SW480 (cell line): Measurements from ENCODE around the gene HSPA8.
A peak's percentile ranks its signal among the peaks of the same experiment; 100 is the strongest.
"Not testable (repeated sequence)": the region's sequence is repeated elsewhere in the genome, so short reads cannot be mapped to it uniquely, and the experiment has no call there.

Experiments used
- DNase-seq: peaks from one replicate; pipeline ENCODE4 v3.0.0-alpha.2; 2016; ENCODE audit warnings: low spot score

Gene HSPA8

DNA sequence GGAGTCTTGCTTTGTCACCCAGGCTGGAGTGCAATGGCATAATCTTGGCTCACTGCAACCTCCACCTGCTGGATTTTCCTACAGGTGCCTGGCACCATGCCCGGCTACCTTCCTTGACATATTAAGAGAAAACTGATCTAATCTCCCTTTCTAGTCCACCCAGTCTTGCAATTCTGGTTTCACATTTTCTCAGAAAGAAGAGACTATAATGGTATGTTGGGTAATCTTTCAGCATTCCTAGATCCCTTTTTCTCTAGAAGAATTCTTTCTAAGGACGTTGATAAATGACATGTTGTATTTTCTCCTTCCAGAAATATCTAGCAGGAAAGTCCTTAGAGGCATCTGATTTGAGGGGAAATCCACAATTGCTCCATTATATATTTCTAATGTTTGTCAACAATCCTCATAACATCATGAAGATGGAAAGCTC, 10.4 kb upstream of the HSPA8 start:
- no peak for DNase-seq

DNA sequence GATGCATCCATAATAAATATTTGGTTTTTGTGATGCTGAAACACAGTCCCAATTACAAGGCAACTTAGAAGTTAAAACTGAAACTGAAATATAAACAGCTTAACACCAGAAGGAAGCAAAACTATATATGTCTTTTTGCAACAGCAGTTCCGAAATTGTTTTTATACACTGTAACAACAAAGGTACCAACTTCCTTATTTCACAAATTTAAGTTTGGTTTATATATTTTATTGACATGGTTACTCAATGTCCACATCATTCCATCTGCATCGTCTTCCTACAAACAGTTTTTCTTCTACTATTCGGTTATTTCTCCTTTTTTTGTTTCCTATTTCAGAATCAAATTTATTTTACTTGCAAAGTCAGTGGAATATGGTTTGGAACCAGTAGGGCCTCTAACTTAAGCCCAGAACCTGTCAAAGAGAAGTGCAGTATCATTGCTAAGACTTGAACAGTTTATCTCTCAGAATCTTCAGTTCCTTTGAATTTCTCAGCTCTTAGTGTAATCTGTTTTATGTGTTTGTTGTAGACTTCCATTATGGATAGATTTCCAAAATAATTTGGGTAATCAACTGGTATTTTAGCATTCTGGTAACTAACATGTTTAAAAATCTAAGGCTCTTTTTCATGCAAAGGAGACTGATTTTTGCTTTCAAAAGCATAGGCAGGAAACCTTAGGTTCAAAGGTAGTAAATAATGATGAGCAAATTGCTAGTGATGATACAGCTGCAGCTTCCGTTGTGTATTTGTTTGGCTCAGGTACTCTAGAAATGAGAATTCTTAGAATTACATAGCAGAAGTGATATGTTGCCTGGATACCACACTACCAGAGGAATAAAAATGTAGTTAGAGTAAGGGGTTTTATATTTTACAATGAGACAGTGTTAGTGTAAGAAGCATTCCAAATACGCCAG, 8.2 kb upstream of the HSPA8 start:
- DNase-seq = no peak

DNA sequence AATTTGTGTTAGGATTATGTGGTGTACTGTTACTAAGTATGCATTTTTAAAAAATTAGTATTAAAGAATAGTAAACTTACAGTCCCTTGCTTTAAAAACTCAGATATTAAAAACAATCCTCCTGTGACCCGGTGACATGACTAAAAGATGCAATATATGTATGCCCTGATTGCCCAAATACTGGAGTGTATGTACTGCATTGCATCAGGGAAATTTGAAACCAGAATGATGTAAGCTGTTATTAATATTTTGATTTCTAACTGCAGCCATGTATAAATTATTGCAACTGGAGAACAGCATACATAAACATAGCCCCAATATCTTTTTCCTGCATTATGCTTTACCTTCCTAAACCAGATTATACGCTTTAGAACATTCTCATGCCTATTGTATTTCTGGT, 3.7 kb upstream of the HSPA8 start:
- DNase-seq = peak; percentile 36

DNA sequence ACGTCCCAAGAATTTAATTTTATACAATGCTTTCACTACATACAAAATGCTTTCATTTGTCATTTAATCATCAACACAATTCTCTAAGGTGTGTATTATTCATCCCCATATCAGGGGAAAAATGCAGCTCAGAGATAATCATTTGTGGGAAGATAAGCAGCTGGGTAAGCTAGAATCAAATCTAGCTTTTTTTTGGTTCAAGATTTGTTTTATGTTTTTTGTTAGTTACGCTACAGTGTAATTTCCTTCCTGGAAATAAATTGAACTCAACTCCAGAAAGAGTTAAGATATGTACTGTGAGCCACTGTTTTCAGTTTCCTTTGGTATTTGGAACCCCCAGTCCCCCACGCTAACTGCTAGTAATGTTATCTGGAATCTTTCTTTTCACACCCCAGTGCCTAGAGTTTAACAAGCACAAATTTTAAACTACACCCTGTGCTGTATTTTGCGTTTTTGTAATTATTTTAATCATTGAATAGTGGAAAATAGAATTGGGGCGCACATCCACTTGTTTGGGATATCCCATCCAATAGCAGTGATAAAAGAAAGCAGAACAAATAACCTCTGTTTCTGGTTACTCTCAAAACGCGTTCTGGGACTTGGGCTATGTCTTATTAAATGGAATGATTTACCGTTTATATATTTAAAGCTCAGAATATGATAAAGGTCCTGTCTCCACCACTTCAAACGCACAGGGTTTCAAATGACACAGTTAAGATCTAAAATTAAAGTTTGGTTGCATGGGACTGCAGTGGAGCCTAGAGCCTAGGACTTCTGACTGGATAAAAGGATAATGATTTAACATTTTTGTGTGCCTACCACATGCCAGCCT, 2.1 kb upstream of the HSPA8 start:
- no peak for DNase-seq

DNA sequence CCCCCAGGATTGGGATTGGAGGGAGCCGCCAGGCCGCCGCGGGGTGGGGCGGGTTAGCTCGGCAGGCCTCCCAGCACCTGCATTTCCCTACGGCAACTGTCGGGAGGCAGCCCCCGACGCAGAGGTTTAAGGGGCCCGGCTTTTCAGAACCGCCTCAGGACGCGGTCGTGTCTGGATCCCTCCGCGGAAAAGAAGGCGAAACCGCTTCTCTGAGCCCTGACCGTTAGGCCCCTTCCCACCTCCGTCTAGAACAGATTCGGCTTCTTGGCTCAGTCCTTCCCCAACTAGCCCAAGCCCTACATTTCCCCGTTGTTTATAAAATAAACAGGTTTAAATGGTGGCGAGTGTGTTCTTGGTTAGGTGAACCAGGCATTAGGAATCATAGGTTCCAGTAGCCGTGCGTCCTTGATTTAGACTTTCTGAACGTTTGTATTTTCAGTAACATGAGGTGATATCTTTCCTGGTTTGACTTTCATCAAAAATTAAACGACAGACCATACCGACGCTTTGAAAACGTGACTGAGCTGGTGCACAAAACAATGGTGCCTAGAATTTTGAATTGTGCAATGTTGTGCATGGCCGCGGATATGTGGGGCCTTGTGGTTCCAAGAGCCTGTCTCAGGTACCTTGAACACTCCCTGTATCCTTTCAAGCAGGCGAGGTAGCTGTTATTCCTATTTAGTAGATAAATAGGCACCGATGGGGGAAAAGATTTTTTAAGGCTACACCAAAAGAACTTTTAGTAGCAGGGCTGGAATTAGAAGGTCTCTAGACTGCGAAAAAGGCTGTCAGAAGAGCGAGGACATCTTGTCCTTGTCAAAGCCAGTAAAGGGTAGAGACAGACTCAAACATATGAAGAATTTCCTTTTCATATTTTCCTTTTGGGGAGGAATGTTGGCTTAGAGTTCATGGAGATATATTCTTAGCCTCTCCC, 1.2 kb upstream of the HSPA8 start:
- peak; percentile 46 for DNase-seq

DNA sequence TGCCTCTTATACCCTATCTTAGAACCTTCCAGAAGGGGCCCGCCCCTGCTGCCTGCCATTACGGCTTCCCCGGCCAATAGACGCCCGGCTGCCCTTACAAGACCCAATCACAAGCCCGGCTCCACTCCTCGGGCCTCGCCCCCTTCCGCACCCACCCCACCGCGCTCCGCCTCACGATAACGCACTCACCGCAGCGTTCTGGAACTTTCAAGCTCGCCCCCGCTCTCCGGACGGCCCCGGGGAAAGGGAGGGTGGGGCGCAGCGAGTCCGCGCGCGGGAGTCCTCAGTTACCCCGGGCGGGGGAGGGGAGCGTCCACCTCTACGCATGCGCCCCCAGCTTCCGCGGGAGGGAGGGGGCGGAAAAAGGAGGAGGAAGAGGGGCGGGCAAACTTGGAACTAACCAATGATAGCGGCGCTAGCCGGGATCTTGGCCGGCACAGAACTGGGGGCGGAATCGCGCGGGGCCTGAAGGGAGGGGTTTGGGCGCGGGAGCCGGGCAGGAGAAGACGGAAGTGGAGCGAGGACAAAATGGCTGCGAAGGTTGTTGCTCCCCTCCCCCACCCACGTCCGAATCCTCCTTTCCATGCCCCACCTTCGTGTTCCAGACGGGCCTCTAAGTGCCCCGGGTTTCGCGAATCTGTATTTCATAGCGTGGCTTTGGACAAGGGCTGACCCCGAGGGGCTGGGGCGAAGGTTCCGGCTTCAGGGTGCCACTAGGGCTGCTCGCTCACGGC, 389 bp upstream of the HSPA8 start:
- DNase-seq = peak; percentile 99

DNA sequence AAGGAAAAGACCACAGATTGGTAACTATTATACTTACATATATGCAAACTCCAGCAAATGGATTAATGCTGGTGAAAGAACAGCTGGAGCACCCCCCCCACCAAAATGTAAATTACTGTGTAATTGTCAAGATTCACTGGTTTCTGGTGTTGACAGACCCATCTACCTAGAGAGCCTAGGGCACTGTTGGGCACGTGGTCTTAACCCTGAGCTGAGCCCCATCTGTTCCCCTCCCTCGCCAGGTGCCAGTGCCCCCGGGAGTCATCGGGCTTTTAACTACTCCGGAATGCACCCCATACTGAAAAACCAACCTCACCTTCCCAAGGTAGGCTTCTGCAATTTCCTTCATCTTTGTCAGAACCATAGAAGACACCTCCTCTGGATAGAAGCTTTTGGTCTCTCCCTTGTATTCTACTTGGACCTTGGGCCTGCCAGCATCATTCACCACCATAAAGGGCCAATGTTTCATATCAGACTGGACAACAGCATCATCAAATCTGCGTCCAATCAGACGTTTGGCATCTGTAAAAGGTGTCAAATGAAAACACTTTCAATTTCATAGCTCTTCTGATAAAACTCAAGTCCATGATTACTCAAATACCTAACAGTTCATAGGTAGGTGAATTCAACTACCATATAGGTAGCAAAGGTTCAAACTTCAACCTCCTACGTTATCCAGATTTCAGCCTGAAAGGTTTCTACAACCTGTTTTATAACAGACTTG, 1.5 kb downstream of the HSPA8 start:
- no peak for DNase-seq

DNA sequence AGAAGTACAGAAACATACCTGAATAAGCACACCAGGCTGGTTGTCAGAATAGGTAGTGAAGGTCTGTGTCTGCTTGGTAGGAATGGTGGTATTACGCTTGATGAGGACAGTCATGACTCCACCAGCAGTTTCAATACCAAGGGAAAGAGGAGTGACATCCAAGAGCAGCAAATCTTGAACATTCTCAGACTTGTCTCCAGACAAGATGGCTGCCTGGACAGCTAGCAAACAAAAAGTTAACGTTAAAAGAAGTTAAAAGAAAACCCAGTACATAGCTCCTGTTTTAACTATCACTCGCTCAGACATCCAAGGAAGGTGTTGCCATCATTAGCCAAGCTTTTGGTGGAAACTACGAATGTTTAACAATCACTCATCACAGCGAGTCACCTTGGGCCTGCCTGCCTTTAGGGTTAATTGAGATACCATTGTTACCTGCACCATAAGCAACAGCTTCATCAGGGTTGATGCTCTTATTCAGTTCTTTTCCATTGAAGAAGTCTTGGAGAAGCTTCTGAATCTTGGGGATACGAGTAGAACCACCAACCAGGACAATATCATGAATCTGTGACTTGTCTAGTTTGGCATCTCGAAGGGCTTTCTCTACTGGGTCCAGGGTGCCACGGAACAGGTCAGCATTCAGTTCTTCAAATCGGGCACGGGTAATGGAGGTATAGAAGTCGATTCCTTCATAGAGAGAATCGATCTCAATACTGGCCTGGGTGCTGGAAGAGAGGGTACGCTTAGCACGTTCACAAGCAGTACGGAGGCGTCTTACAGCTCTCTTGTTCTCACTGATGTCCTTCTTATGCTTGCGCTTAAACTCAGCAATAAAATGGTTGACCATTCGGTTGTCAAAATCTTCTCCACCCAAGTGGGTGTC, 2.7 kb downstream of the HSPA8 start:
- not testable (repeated sequence) for DNase-seq

DNA sequence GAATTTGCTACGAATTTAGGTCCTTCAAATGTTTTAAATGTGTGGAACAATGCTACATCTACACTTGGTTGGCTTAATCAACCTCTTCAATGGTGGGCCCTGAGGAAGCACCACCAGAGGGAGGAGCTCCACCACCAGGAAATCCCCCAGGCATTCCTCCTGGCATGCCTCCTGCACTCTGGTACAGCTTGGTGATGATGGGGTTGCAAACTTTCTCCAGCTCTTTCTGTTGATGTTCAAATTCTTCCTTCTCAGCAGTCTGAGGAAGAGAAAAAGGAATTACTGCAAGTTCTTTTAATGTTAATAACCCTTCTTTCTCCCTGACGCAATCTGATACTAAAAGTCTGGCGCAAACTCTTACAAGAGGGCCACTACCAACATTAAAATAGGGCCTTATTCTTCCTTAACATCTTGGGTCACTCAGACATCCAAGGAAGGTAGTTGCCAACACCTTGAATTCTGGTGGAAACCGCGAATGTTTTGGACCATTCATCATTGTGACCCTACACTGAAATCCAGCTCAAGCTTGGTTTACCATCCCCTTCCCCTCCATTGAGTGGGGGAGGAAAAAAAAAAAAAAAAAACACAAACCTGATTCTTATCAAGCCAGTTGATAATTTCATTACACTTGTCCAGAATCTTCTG, 4.2 kb downstream of the HSPA8 start:
- no peak for DNase-seq

DNA sequence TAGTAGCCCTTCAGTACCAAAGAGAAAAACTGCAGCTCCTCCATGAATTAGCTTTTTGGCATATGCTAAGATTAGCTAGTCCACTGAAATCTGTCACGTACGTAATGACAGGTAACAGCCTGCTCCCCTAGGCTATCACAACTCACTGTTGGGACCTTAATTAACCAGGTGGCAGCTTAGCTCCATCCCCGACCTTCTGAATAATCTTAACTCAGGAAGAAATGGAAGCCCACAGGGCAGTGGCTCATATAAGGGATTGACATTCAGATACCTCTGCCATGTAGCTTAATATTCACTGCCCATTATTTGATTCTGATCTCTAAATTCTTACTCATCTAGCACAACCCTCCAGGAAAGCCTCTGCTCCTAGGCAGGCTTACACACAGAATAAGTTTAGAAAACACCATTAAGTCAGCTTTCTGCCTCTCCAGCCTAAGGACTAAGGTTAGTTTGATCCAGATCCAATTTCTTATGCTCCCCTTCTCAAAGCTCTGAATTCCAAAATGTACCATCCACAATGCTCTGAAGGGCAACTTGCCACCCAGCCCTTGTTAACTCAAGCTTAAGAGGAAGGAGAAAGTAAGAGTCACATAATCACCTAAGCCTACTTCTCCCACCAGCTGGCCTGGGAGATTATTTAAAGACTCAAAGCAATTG, 5.0 kb downstream of the HSPA8 start:
- DNase-seq = no peak

DNA sequence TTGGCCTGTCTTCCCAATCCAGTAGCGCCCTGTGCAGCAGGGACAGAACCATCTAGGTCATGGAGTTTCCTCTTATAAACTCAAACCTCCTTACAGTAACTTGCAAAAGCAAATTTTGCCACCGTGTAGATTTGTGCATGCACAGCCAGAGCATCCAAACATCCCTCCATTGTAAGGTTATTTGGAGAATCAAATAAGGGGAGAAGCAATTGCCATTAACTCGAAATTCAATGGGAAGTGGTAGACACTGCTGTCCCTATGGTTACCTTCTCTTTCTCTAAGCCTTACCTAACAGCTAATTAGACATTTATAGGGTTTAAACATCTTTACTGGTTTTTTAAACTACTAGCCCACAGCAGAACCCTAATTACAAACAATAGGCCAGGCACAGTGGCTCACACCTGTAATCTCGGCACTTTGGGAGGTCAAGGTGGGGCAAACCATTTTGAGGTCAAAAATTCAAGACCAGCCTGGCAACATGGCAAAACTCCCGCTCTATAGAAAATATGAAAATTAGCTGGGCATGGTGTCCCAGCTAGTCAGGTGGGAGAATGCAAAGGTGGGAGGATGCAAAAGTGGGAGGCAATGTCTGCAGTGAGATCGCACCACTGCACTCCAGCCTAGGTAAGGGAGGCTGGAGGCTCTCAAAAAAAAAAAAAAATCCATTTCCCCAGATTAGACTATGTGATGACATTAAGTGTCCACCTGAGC, 6.6 kb downstream of the HSPA8 start:
- DNase-seq = no peak

DNA sequence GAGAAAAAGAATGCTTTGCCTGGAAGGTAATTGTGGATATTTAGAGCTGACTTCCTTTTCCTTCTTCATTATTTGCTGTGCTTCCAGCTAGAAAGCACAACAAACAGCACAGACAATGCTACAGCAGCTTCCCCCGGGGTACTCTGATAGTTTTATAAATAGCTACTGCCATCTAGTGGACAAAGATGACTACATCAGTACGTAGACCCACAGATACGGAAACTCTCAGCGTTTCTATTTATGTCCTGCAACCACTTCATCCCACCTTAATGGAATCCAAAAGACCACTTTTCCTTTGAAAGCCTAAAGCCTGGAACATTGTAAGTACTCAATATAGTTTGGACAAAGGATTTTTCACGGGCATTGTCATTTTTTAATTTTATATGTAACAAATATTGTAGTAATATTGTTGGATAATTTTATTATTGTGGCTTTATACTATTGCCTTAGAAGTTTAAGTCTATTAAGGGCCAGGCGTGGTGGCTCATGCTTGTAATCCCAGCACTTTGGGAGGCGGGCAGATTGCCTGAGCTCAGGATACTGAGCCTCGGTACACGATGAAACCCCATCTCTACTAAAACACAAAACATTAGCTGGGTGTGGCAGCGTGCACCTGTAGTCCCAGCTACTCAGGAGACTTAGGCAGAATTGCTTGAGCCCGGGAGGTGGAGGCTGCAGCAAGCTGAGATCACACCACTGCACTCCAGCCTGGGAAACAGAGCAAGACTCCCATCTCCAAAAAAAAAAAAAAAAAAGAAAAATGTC, 7.5 kb downstream of the HSPA8 start:
- DNase-seq = peak; percentile 85

DNA sequence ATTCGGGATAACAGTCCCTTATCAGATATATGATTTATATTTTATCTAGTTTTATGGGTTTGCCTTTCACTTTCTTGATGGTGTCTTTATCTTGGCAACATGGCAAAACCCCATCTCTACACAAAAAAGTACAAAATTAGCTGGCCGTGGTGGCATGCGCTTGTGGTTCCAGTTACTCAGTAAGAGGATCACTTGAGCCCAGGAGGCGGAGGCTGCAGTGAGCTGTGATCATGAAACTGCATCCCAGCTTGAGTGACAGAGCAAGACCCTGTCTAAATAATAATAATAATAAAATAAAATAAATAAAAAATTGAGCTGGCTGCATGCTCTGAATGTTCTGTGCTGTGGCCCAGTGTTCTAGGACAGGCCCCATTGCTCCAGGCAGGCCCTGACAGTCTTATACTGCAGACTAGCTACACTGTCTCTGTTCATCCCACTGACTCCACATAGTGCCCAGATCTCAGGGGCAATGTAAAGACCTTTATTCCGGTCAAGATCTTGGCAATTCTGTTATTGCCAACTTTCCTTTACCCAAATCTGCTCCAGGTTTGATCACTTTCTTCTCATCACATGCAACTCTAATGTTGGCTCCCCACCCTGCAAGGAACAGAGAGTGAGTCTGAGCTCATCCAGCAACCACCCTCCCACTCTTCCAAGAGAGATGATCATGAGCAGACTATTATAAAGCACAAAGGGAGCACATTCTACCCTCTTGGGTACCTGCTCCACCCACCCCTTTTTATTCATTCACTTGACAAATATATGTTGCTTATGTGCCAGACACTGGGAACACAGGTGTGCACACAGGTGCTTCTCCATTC, 8.8 kb downstream of the HSPA8 start:
- no peak for DNase-seq

DNA sequence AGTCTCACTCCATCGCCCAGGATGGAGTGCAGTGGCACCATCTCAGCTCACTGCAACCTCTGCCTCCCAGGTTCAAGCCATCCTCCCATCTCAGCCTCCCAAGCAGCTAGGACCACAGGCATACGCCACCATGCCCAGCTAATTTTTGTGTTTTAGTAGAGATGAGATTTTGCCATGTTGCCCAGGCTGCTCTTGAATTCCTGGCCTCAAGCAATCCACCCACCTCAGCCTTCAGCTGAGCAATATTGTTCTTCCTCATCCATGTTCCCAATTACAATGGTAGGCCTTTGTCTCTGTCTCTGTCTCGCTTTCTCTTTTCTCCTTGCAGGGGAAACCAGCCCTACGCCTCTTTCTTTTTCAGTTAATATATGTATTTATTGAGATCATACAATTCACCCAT, 10.3 kb downstream of the HSPA8 start:
- no peak for DNase-seq

DNA sequence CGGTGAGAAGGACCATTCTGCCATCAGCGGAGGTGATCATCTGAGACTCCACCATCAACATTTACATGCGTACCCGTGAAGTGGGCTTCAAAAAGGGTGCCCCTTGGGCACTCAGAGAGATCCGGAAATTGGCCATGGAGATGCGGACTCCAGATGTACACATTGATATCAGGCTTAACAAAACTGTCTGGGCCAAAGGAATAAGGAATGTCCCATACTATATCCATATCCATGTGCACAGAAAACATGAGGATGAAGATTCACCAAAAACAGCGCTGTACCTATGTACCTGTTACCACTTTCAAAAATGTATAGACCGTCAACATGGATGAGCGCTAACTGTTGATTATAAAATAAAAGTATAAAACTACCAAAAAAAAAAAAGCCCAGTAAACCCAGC, 10.8 kb downstream of the HSPA8 start:
- no peak for DNase-seq

DNA sequence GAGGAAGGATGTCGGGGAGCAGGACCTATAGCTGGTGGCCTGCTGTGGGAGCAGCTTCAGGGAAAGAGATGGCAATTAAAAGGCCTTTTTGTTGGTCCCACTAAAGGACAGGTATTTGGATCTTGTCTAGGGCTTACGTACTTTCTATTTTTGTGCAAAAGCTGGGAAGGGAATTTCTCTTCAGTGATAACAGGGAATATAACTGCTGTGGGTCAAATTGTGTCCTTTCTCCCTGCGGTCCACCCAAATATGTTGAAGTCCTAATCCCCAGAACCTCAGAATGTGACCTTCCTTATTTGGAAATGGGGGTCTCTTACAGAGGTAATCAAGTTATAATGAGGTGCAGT, 14.0 kb downstream of the HSPA8 start:
- DNase-seq = no peak
